Spleen (tissue), 13 donors: ENCODE results near the gene CYP2J2. TPM values are rescaled to one million over a fixed set of nuclear protein-coding genes. Genes with fewer than 3 reads are reported as not detected.

Experiments
- DNase-seq: peaks from one replicate; pipeline ENCODE4 v3.0.0-alpha.2; 2020
- H3K27ac ChIP-seq, 8 donors: fragments of 200-600 bp; sonication (generic) in 7 of 8; 1 replicate in 4 of 8; 2 replicates in 4 of 8; pipeline versions ENCODE4 v1.5.0 to v1.8.0; 2016 to 2021; ENCODE audit warnings: inconsistent platforms in 4 of 8, mild to moderate bottlenecking in 4 of 8, moderate library complexity in 1 of 8
- H3K27me3 ChIP-seq, 7 donors: fragments of 200-600 bp; sonication (generic) in 6 of 7; replicated peaks in 1 of 7; 1 replicate in 4 of 7; 2 replicates in 3 of 7; pipeline versions ENCODE4 v1.5.0 to v1.8.0; 2016 to 2021; ENCODE audit warnings: inconsistent platforms in 3 of 7, mild to moderate bottlenecking in 1 of 7
- H3K36me3 ChIP-seq, 6 donors: fragments of 200-600 bp; sonication (generic) in 5 of 6; 1 replicate in 4 of 6; 2 replicates in 2 of 6; pipeline versions ENCODE4 v1.5.0 to v1.8.0; 2016 to 2021; ENCODE audit warnings: inconsistent platforms in 2 of 6
- H3K4me1 ChIP-seq, 6 donors: fragments of 200-600 bp; sonication (generic) in 5 of 6; 1 replicate in 3 of 6; 2 replicates in 3 of 6; pipeline versions ENCODE4 v1.5.0 to v1.8.0; 2016 to 2021; ENCODE audit warnings: inconsistent platforms in 3 of 6
- H3K4me3 ChIP-seq, 8 donors: fragments of 200-600 bp; sonication (generic) in 7 of 8; 1 replicate in 4 of 8; 2 replicates in 4 of 8; pipeline versions ENCODE4 v1.5.0 to v1.8.0; 2016 to 2021; ENCODE audit warnings: inconsistent platforms in 4 of 8, mild to moderate bottlenecking in 4 of 8, moderate library complexity in 2 of 8
- H3K9me3 ChIP-seq, 8 donors: fragments of 200-600 bp; sonication (generic) in 7 of 8; 1 replicate in 4 of 8; 2 replicates in 4 of 8; pipeline versions ENCODE4 v1.5.0 to v1.8.0; 2016 to 2021; ENCODE audit warnings: inconsistent platforms in 4 of 8
- POLR2A ChIP-seq, 3 donors: fragments of 450-650 bp; IDR thresholded peaks; one replicate each; pipeline ENCODE4 v1.5.1; 2017; ENCODE audit warnings: antibody characterized with exemption in 3 of 3, mild to moderate bottlenecking in 1 of 3
- POLR2AphosphoS5 ChIP-seq, 3 donors: sonication (generic); formaldehyde crosslinking; IDR thresholded peaks; one replicate each; pipeline ENCODE4 v1.5.1; 2017; ENCODE audit warnings: antibody characterized with exemption in 3 of 3
- WGBS, 5 donors: extraction: QIAGEN DNeasy Blood & Tissue Kit in 3 of 5; methylation state at CpG; one replicate each; pipeline versions ENCODE4 v1.1.5 to v1.1.7; 2013 to 2018; 5-methylcytosine and 5-hydroxymethylcytosine counted together
- intact Hi-C: fragments of 100-400 bp; cut with DNase I; formaldehyde crosslinking; loops from one replicate; pipeline ENCODE4 v1.15.0; 2023; ENCODE audit warnings: low total_unique reads
- long read RNA-seq, 2 donors: transcript quantifications; one replicate each; lab custom pipeline, GENCODE V29; 2026
- polyA plus RNA-seq, 3 donors: library from polyadenylated mRNA; stranded (reverse); fragments of 200-250 nt; gene quantifications; one replicate each; pipeline ENCODE4 v1.2.1, GENCODE V29; 2013
- total RNA-seq, 7 donors: library from RNA; depleted of rRNA in 3 of 7; stranded (reverse); fragments of >200 nt in 3 of 7; fragmentation: NEBNext Ultra II Directional in 4 of 7; extraction: Animal tissue kit (Norgen Biotek cat#: 25700) in 4 of 7; gene quantifications; one replicate each; pipeline versions ENCODE4 v1.1.0 to v1.2.1, GENCODE V29; 2016 to 2021
- TF ChIP-seq, protein P1 (sequence below), 11 experiments: fragments of 200-600 bp in 7 of 11; fragments of 450-650 bp in 4 of 11; sonication (generic) in 4 of 11; IDR thresholded peaks in 8 of 11; conservative IDR thresholded peaks in 3 of 11; 1 replicate in 7 of 11; 2 replicates in 4 of 11; pipeline versions ENCODE4 v1.4.0 to v1.8.0; 2016 to 2021; ENCODE audit warnings: antibody characterized with exemption in 11 of 11, inconsistent platforms in 4 of 11, mild to moderate bottlenecking in 1 of 11
- donor health status: healthy with polysubstance abuse.
- donor health status: DM: no; HTN: no; CAD: no; lungs with moderate emphysema.
- donor health status: DM: no; HTN: no; CAD: no.
- donor health status: Bipolar disorder and iron deficiency.
- donor health status: healthy.
- donor health status: DM: no; HTN: no; CAD: no.
- donor health status: DM: yes; HTN: yes; CAD: no.

Gene CYP2J2, protein sequence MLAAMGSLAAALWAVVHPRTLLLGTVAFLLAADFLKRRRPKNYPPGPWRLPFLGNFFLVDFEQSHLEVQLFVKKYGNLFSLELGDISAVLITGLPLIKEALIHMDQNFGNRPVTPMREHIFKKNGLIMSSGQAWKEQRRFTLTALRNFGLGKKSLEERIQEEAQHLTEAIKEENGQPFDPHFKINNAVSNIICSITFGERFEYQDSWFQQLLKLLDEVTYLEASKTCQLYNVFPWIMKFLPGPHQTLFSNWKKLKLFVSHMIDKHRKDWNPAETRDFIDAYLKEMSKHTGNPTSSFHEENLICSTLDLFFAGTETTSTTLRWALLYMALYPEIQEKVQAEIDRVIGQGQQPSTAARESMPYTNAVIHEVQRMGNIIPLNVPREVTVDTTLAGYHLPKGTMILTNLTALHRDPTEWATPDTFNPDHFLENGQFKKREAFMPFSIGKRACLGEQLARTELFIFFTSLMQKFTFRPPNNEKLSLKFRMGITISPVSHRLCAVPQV
- total RNA-seq = under 1 TPM in 6 of 7 donors, not detected in 1; 0.10 to 0.85 (median 0.46) TPM
- polyA plus RNA-seq = under 1 TPM; 0.26 to 0.35 (median 0.27) TPM
- long read RNA-seq, donor 1, partial matches to known transcripts = 0 of 1 reads
- long read RNA-seq, donor 1, other reads (novel, unspliced or antisense) = 0 of 1 reads
- long read RNA-seq, donor 2, partial matches to known transcripts = 0 of 5 reads
- long read RNA-seq, donor 2, other reads (novel, unspliced or antisense) = 0 of 5 reads

GRCh38 chr1:59926381-59927123, at the start of gene CYP2J2:
Gene CYP2J2 (minus strand): TSS chr1:59926773. CDS start chr1:59926746, 27 bp downstream.
- H3K27me3 ChIP-seq = peaks cover 0 to 43% (median 5%) of the 10 kb centered on the region in 7 donors
- peaks cover 0 to 23% (median 17%) of the 10 kb centered on the region in 8 donors for H3K9me3 ChIP-seq
- peaks cover 0 to 13% (median 12%) of the 10 kb centered on the region in 6 donors for H3K4me1 ChIP-seq
- peak; percentile 82 for DNase-seq
- no peaks in the 10 kb centered on the region for H3K36me3 ChIP-seq
- peak within 1 kb of the TSS; percentile 37 to 75 (median 46) for H3K4me3 ChIP-seq
- no peak for TF ChIP-seq POLR2AphosphoS5 (IDR thresholded peaks at IDR 0.05)
- TF ChIP-seq POLR2A (IDR thresholded peaks at IDR 0.05) = no peak
- H3K27ac ChIP-seq = peak within 1 kb of the TSS in 1 of 8 donors; percentile 45
- intact Hi-C loops = no loop called here
- 2 to 5% (median 3%) methylated on average over 34 to 42 of the region's 42 CpGs for WGBS, 5 donors

- Histone ChIP-seq H3K9me3 (no peaks in the 10 kb centered on the region), H3K36me3 (no peaks in the 10 kb centered on the region), H3K27me3 (peaks cover 0 to 36% (median 4%) of the 10 kb centered on the region in 7 donors), H3K27ac (no peak overlapping the region), H3K4me1 (peaks cover 4 to 18% (median 14%) of the 10 kb centered on the region in 6 donors), H3K4me3 (no peak overlapping the region)
- TF ChIP-seq, protein P1, sequence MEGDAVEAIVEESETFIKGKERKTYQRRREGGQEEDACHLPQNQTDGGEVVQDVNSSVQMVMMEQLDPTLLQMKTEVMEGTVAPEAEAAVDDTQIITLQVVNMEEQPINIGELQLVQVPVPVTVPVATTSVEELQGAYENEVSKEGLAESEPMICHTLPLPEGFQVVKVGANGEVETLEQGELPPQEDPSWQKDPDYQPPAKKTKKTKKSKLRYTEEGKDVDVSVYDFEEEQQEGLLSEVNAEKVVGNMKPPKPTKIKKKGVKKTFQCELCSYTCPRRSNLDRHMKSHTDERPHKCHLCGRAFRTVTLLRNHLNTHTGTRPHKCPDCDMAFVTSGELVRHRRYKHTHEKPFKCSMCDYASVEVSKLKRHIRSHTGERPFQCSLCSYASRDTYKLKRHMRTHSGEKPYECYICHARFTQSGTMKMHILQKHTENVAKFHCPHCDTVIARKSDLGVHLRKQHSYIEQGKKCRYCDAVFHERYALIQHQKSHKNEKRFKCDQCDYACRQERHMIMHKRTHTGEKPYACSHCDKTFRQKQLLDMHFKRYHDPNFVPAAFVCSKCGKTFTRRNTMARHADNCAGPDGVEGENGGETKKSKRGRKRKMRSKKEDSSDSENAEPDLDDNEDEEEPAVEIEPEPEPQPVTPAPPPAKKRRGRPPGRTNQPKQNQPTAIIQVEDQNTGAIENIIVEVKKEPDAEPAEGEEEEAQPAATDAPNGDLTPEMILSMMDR (IDR thresholded peaks at IDR 0.05 in 8 of 11, conservative IDR thresholded peaks at IDR 0.05 in 3 of 11) = no peak
- TF ChIP-seq POLR2A (IDR thresholded peaks at IDR 0.05) (no peak), POLR2AphosphoS5 (IDR thresholded peaks at IDR 0.05) (no peak)
- intact Hi-C loops = loop anchor here (10.0 kb wide), 1 partner anchor 1071 kb away; no protein-coding TSS in a partner anchor
- no peak for DNase-seq
- 86 to 98% (median 92%) methylated on average over 1 of the region's 1 CpG for WGBS, 5 donors
Measured at GRCh38 chr1:59973719-59974118, 47.1 kb upstream of the CYP2J2 start.

GRCh38 chr1:59972216-59972927, 45.8 kb upstream of the CYP2J2 start:
- Histone ChIP-seq H3K4me3 (no peak overlapping the region), H3K4me1 (peaks cover 4 to 18% (median 14%) of the 10 kb centered on the region in 6 donors), H3K9me3 (no peaks in the 10 kb centered on the region), H3K27ac (no peak overlapping the region), H3K27me3 (peaks cover 0 to 36% (median 4%) of the 10 kb centered on the region in 7 donors), H3K36me3 (no peaks in the 10 kb centered on the region)
- WGBS, 5 donors = 90 to 95% (median 92%) methylated on average over 20 of the region's 20 CpGs
- no peak for DNase-seq
- intact Hi-C loops = loop anchor here (10.0 kb wide), 1 partner anchor 1072 kb away; no protein-coding TSS in a partner anchor
- TF ChIP-seq POLR2A (IDR thresholded peaks at IDR 0.05) = no peak
- no peak for TF ChIP-seq POLR2AphosphoS5 (IDR thresholded peaks at IDR 0.05)
- TF ChIP-seq, protein P1 (IDR thresholded peaks at IDR 0.05 in 8 of 11, conservative IDR thresholded peaks at IDR 0.05 in 3 of 11) = no peak
